SK-N-SH treated with all-trans-retinoic acid at 6 μM for 48 hours (cell line): ENCODE results near the gene CHMP3.
"Not testable (repeated sequence)": the region's sequence is repeated elsewhere in the genome, so short reads cannot be mapped to it uniquely, and the experiment has no call there.

Experiments
- ARNTL ChIP-seq: fragments of 450-650 bp; formaldehyde crosslinking; IDR thresholded peaks from 2 replicates; pipeline ENCODE4 v1.5.0; 2020; ENCODE audit warnings: low read depth, mild to moderate bottlenecking, moderate library complexity, borderline replicate concordance
- CSDC2 ChIP-seq: fragments of 250-450 bp; sonication (Bioruptor Pico); IDR thresholded peaks from 2 replicates; pipeline ENCODE4 v1.5.0; 2020; ENCODE audit warnings: mild to moderate bottlenecking, moderate library complexity
- PATZ1 ChIP-seq: fragments of 250-450 bp; sonication (Bioruptor Pico); IDR thresholded peaks from 2 replicates; pipeline ENCODE4 v1.8.0; 2020; ENCODE audit warnings: mild to moderate bottlenecking, moderate library complexity, borderline replicate concordance
- POU6F1 ChIP-seq: fragments of 250-450 bp; sonication (Bioruptor Pico); IDR thresholded peaks from 2 replicates; pipeline ENCODE4 v1.8.0; 2021; ENCODE audit warnings: low read depth, mild to moderate bottlenecking, moderate library complexity, borderline replicate concordance
- PPARA ChIP-seq: fragments of 250-450 bp; sonication (Bioruptor Pico); IDR thresholded peaks from 2 replicates; pipeline ENCODE4 v1.5.0; 2020; ENCODE audit warnings: mild to moderate bottlenecking, borderline replicate concordance
- TOX ChIP-seq: fragments of 250-450 bp; sonication (Bioruptor Pico); IDR thresholded peaks from 2 replicates; pipeline ENCODE4 v1.8.0; 2021; ENCODE audit warnings: mild to moderate bottlenecking, moderate library complexity, borderline replicate concordance
- ZFP3 ChIP-seq: fragments of 250-450 bp; sonication (Bioruptor Pico); IDR thresholded peaks from 2 replicates; pipeline ENCODE4 v1.5.0; 2020; ENCODE audit warnings: mild to moderate bottlenecking, moderate library complexity
- ZFP30 ChIP-seq: fragments of 450-650 bp; formaldehyde crosslinking; IDR thresholded peaks from 2 replicates; pipeline ENCODE4 v1.5.0; 2022; ENCODE audit warnings: mild to moderate bottlenecking, moderate library complexity
- ZNF565 ChIP-seq: fragments of 450-650 bp; formaldehyde crosslinking; conservative IDR thresholded peaks from 2 replicates; pipeline ENCODE4 v1.5.0; 2020; ENCODE audit warnings: low read depth, mild to moderate bottlenecking, moderate library complexity
- ZNF70 ChIP-seq: fragments of 450-650 bp; formaldehyde crosslinking; IDR thresholded peaks from 2 replicates; pipeline ENCODE4 v1.5.0; 2020; ENCODE audit warnings: mild to moderate bottlenecking, moderate library complexity
- ZNF8 ChIP-seq: fragments of 450-650 bp; formaldehyde crosslinking; IDR thresholded peaks from 2 replicates; pipeline ENCODE4 v1.5.0; 2020; ENCODE audit warnings: mild to moderate bottlenecking, moderate library complexity

- TF ChIP-seq ZFP30 (CRISPR knock-in tag); PPARA (CRISPR knock-in tag); ARNTL (CRISPR knock-in tag); TOX (CRISPR knock-in tag); ZFP3 (CRISPR knock-in tag); POU6F1; PATZ1; ZNF70; ZNF565 (CRISPR knock-in tag); CSDC2 (CRISPR knock-in tag): not testable (repeated sequence)
- TF ChIP-seq ZNF8 (CRISPR knock-in tag), result peak; percentile 79
Observed at GRCh38 chr2:86589701-86590100, 26.5 kb upstream of the CHMP3 start.
